Mammary epithelial cell (primary cell): ENCODE data around the gene GCC2.
"Not testable (repeated sequence)": the region's sequence is repeated elsewhere in the genome, so short reads cannot be mapped to it uniquely, and the experiment has no call there.

ENCODE experiments used
- CTCF ChIP-seq, 2 donors: IDR thresholded peaks in 1 of 2; conservative IDR thresholded peaks in 1 of 2; 2 replicates each; pipeline ENCODE4 v1.5.1; 2011 to 2012; ENCODE audit warnings: inconsistent platforms in 2 of 2, low read length in 2 of 2, mild to moderate bottlenecking in 2 of 2, control low read depth in 1 of 2, low read depth in 1 of 2; ENCODE audit not compliant: insufficient read depth in 1 of 2; ENCODE audit errors: extremely low read depth in 1 of 2
- EZH2 ChIP-seq: IDR thresholded peaks from 2 replicates; pipeline ENCODE4 v1.6.1; 2012; ENCODE audit warnings: low read length, inconsistent platforms, borderline replicate concordance

- TF ChIP-seq CTCF (conservative IDR thresholded peaks at IDR 0.05 in 1 of 2, IDR thresholded peaks at IDR 0.05 in 1 of 2; ENCODE audit: extremely low read depth in 1 of 2, insufficient read depth in 1 of 2, low read depth in 1 of 2, low read length in 2 of 2); EZH2: not testable (repeated sequence)
Measured at GRCh38 chr2:108512431-108512830, 63.4 kb downstream of the GCC2 start.
